Measurements from ENCODE around the gene UCHL1.

UCHL1 gene
- 0 to 1.6 (median 0.51) reads per million in 9 experiments for total RNA-seq

- Mint-ChIP-seq H3K9me3 (no peaks in the 10 kb centered on the region), H3K27ac (no peak within 1 kb of the TSS), H3K4me1 (ENCODE audit: low read depth in 2 of 2) (no peaks in the 10 kb centered on the region), H3K4me3 (peak within 1 kb of the TSS; percentile 7 to 34), H3K27me3 (peaks cover 31 to 39% of the 10 kb centered on the region in 2 donors), H3K36me3 (ENCODE audit: insufficient read depth) (peaks cover 2% of the 10 kb centered on the region)
- DNase-seq, result no peak
- no peak for ATAC-seq (replicated peaks)
Measured at GRCh38 chr4:41256740-41257256, at the start of gene UCHL1. Gene UCHL1, plus strand, starts transcription at chr4:41256928. Its CDS starts 49 bp downstream, at chr4:41256977.

- Mint-ChIP-seq H3K9me3 (peaks cover 0 to 3% of the 10 kb centered on the region in 2 donors), H3K36me3 (ENCODE audit: insufficient read depth) (no peaks in the 10 kb centered on the region), H3K4me3 (no peak overlapping the region), H3K4me1 (ENCODE audit: low read depth in 2 of 2) (no peaks in the 10 kb centered on the region), H3K27me3 (peaks cover 14 to 21% of the 10 kb centered on the region in 2 donors), H3K27ac (no peak overlapping the region)
- ATAC-seq (replicated peaks) (no peak), DNase-seq (no peak)
Measured at GRCh38 chr4:41207291-41207831, 49.4 kb upstream of the UCHL1 start.

GRCh38 chr4:41209187-41209586 lies 47.5 kb upstream of the UCHL1 start:
- Mint-ChIP-seq H3K36me3 (ENCODE audit: insufficient read depth) (no peaks in the 10 kb centered on the region), H3K27ac (no peak overlapping the region), H3K9me3 (peaks cover 0 to 2% of the 10 kb centered on the region in 2 donors), H3K4me3 (no peak overlapping the region), H3K4me1 (ENCODE audit: low read depth in 2 of 2) (peaks cover 0 to 2% of the 10 kb centered on the region in 2 donors), H3K27me3 (peaks cover 27 to 28% of the 10 kb centered on the region in 2 donors)
- DNase-seq (no peak), ATAC-seq (replicated peaks) (no peak)

GRCh38 chr4:41209901-41210300 lies 46.8 kb upstream of the UCHL1 start:
- Mint-ChIP-seq H3K27me3 (peaks cover 29 to 31% of the 10 kb centered on the region in 2 donors), H3K4me1 (ENCODE audit: low read depth in 2 of 2) (peaks cover 0 to 2% of the 10 kb centered on the region in 2 donors), H3K4me3 (no peak overlapping the region), H3K27ac (no peak overlapping the region), H3K9me3 (peaks cover 0 to 2% of the 10 kb centered on the region in 2 donors), H3K36me3 (ENCODE audit: insufficient read depth) (no peaks in the 10 kb centered on the region)
- DNase-seq (no peak), ATAC-seq (replicated peaks) (no peak)

- Mint-ChIP-seq H3K4me1 (ENCODE audit: low read depth in 2 of 2) (peaks cover 0 to 2% of the 10 kb centered on the region in 2 donors), H3K36me3 (ENCODE audit: insufficient read depth) (no peaks in the 10 kb centered on the region), H3K27me3 (peaks cover 45 to 51% of the 10 kb centered on the region in 2 donors), H3K27ac (no peak overlapping the region), H3K4me3 (no peak overlapping the region), H3K9me3 (peaks cover 0 to 2% of the 10 kb centered on the region in 2 donors)
- DNase-seq (no peak), ATAC-seq (replicated peaks) (no peak)
Measured at GRCh38 chr4:41211951-41212615, 44.6 kb upstream of the UCHL1 start.

- Mint-ChIP-seq H3K9me3 (peaks cover 0 to 2% of the 10 kb centered on the region in 2 donors), H3K4me1 (ENCODE audit: low read depth in 2 of 2) (peaks cover 0 to 2% of the 10 kb centered on the region in 2 donors), H3K4me3 (no peak overlapping the region), H3K27ac (no peak overlapping the region), H3K36me3 (ENCODE audit: insufficient read depth) (no peaks in the 10 kb centered on the region), H3K27me3 (peaks cover 51 to 55% of the 10 kb centered on the region in 2 donors)
- ATAC-seq (replicated peaks) (no peak), DNase-seq (no peak)
Measured at GRCh38 chr4:41212616-41213203, 44.0 kb upstream of the UCHL1 start.

GRCh38 chr4:41213625-41214135 lies 43.0 kb upstream of the UCHL1 start:
- Mint-ChIP-seq H3K4me1 (ENCODE audit: low read depth in 2 of 2) (peaks cover 0 to 2% of the 10 kb centered on the region in 2 donors), H3K36me3 (ENCODE audit: insufficient read depth) (no peaks in the 10 kb centered on the region), H3K4me3 (no peak overlapping the region), H3K27me3 (peaks cover 54 to 59% of the 10 kb centered on the region in 2 donors), H3K9me3 (no peaks in the 10 kb centered on the region), H3K27ac (no peak overlapping the region)
- ATAC-seq (replicated peaks) (no peak), DNase-seq (no peak)

- no peak for DNase-seq
- Mint-ChIP-seq H3K27me3 (peaks cover 58 to 65% of the 10 kb centered on the region in 2 donors), H3K36me3 (ENCODE audit: insufficient read depth) (no peaks in the 10 kb centered on the region), H3K9me3 (peaks cover 0 to 2% of the 10 kb centered on the region in 2 donors), H3K4me1 (ENCODE audit: low read depth in 2 of 2) (peaks cover 0 to 2% of the 10 kb centered on the region in 2 donors), H3K27ac (no peak within 1 kb of the TSS), H3K4me3 (peak within 1 kb of the TSS; percentile 36 to 40)
- ATAC-seq (replicated peaks), result no peak
Measured at GRCh38 chr4:41214136-41214824, 42.4 kb upstream of the UCHL1 start, which contains the start of gene APBB2. Gene APBB2, minus strand, starts transcription at chr4:41214542. Its CDS starts 181,288 bp downstream, at chr4:41033254.

GRCh38 chr4:41214825-41215146 lies 41.9 kb upstream of the UCHL1 start:
- peaks cover 0 to 2% of the 10 kb centered on the region in 2 donors for H3K4me1 Mint-ChIP-seq (ENCODE audit: low read depth in 2 of 2)
- peaks cover 64 to 70% of the 10 kb centered on the region in 2 donors for H3K27me3 Mint-ChIP-seq
- DNase-seq (no peak), ATAC-seq (replicated peaks) (no peak)
- H3K36me3 Mint-ChIP-seq (ENCODE audit: insufficient read depth), result no peaks in the 10 kb centered on the region
- H3K4me3 Mint-ChIP-seq, result peak overlapping the region; percentile 36 to 40
- no peak overlapping the region for H3K27ac Mint-ChIP-seq
- peaks cover 0 to 7% of the 10 kb centered on the region in 2 donors for H3K9me3 Mint-ChIP-seq

GRCh38 chr4:41215155-41215554 lies 41.6 kb upstream of the UCHL1 start:
- peaks cover 2 to 11% of the 10 kb centered on the region in 2 donors for H3K9me3 Mint-ChIP-seq
- H3K27ac Mint-ChIP-seq, result no peak overlapping the region
- no peak for ATAC-seq (replicated peaks)
- peaks cover 67 to 74% of the 10 kb centered on the region in 2 donors for H3K27me3 Mint-ChIP-seq
- no peak for DNase-seq
- peak overlapping the region; percentile 36 to 40 for H3K4me3 Mint-ChIP-seq
- peaks cover 0 to 2% of the 10 kb centered on the region in 2 donors for H3K4me1 Mint-ChIP-seq (ENCODE audit: low read depth in 2 of 2)
- no peaks in the 10 kb centered on the region for H3K36me3 Mint-ChIP-seq (ENCODE audit: insufficient read depth)

GRCh38 chr4:41215969-41216293 lies 40.8 kb upstream of the UCHL1 start:
- ATAC-seq (replicated peaks) (no peak), DNase-seq (no peak)
- Mint-ChIP-seq H3K36me3 (ENCODE audit: insufficient read depth) (no peaks in the 10 kb centered on the region), H3K27ac (no peak overlapping the region), H3K4me3 (peak overlapping the region; percentile 31 to 50), H3K27me3 (peaks cover 75 to 82% of the 10 kb centered on the region in 2 donors), H3K4me1 (ENCODE audit: low read depth in 2 of 2) (peaks cover 0 to 2% of the 10 kb centered on the region in 2 donors), H3K9me3 (peaks cover 2 to 12% of the 10 kb centered on the region in 2 donors)

GRCh38 chr4:41216294-41217019 lies 40.3 kb upstream of the UCHL1 start:
- ATAC-seq (replicated peaks), result no peak
- Mint-ChIP-seq H3K4me3 (peak overlapping the region; percentile 50 to 51), H3K36me3 (ENCODE audit: insufficient read depth) (no peaks in the 10 kb centered on the region), H3K27me3 (peaks cover 79 to 87% of the 10 kb centered on the region in 2 donors), H3K9me3 (peaks cover 2 to 12% of the 10 kb centered on the region in 2 donors), H3K4me1 (ENCODE audit: low read depth in 2 of 2) (peaks cover 0 to 2% of the 10 kb centered on the region in 2 donors), H3K27ac (no peak overlapping the region)
- DNase-seq, result no peak

- Mint-ChIP-seq H3K9me3 (peaks cover 2 to 12% of the 10 kb centered on the region in 2 donors), H3K27me3 (peaks cover 74 to 84% of the 10 kb centered on the region in 2 donors), H3K4me1 (ENCODE audit: low read depth in 2 of 2) (peaks cover 0 to 2% of the 10 kb centered on the region in 2 donors), H3K4me3 (peak overlapping the region; percentile 31 to 51), H3K36me3 (ENCODE audit: insufficient read depth) (no peaks in the 10 kb centered on the region), H3K27ac (no peak overlapping the region)
- DNase-seq (no peak), ATAC-seq (replicated peaks) (no peak)
Measured at GRCh38 chr4:41217020-41217333, 39.8 kb upstream of the UCHL1 start.
